HG03432 (cell line): ENCODE data around the gene NTNG2.

Source experiments
- ATAC-seq: cut with Tn5 transposase; IDR thresholded peaks from one replicate; pipeline ENCODE4 v1.9.1; 2021; ENCODE audit warnings: mild to moderate bottlenecking, moderate library complexity; ENCODE audit not compliant: unreplicated experiment

Gene NTNG2

DNA sequence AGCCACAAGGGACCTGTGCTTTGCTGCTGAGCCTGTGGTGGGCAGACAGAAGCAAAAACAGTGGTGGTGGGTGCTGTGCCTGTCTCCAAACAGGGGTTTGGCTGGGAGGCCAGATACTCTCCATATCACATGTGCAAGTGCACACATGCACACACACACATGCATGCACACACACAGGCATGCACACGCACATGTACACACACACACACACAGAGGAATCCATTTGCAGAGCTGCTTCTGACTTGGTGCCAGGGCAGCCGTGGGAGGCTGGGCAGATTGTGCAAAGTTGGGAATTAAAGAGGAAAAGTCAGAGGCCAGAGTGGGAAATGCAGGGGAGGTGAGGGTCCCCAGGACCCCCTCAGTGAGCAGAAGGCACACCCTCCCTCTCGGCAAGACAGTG lies 71.3 kb downstream of the NTNG2 start:
- no peak for ATAC-seq

GRCh38 chr9:132234535-132234934 lies 72.7 kb downstream of the NTNG2 start:
- no peak for ATAC-seq

- no peak for ATAC-seq
Measured at GRCh38 chr9:132235125-132235524, 73.3 kb downstream of the NTNG2 start.

DNA sequence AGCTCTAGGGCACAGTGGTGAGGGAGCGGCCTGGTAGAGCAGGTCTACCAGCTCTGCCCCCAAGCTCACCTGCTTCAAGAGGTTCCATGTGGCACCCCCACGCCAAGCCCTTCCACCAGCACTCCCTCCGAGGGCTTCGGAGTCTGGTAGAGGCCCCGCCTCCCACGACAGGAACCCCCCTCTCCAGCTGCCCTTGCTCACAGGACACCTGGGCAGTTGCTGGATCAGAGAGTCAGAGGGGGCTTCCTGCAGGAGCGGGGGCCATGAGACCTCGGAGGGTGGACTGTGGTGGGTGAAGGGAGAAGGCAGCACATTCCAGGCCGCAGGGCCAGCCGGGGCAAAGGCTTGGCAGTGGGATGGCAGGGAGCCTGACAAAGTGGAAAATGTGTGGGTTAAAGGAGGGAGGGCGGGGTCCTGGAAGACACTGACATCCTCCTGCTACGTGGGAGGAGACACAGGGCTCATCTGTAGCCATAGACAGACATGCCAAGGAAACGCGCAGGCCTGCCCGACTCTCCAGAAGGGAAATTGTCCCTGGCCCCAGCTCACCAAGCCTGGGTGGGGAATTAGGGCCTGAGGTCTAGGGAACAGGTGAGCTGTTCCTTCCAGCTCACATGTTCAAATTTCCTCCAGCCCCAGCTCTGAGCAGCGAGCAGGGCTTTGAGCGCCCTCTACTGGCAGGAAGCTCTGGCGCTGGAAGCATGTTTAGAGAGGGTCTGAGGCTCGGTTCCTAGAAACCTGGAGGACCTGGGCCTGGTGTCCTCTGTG lies 74.2 kb downstream of the NTNG2 start:
- no peak for ATAC-seq

GRCh38 chr9:132236662-132237311 lies 74.9 kb downstream of the NTNG2 start:
- no peak for ATAC-seq

DNA sequence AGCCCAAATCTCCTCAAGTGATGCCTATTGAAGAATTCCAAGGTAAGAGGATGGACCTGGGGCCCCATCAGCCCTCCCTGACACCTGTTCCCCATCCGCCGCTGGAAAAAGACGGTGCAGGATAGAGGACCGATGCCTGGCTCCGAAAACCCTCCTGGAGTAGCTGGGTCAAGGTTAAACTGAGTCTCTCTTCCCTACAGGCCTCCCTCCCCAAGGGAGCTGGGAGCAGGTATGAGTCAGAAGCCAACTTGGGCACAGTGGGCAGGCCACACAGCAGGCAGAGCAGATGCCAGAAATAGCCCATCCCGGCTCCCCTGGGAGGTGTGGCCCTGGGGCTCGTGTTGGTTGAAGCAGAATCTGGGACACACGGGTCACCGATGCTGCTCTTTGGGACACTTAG lies 75.6 kb downstream of the NTNG2 start:
- no peak for ATAC-seq

DNA sequence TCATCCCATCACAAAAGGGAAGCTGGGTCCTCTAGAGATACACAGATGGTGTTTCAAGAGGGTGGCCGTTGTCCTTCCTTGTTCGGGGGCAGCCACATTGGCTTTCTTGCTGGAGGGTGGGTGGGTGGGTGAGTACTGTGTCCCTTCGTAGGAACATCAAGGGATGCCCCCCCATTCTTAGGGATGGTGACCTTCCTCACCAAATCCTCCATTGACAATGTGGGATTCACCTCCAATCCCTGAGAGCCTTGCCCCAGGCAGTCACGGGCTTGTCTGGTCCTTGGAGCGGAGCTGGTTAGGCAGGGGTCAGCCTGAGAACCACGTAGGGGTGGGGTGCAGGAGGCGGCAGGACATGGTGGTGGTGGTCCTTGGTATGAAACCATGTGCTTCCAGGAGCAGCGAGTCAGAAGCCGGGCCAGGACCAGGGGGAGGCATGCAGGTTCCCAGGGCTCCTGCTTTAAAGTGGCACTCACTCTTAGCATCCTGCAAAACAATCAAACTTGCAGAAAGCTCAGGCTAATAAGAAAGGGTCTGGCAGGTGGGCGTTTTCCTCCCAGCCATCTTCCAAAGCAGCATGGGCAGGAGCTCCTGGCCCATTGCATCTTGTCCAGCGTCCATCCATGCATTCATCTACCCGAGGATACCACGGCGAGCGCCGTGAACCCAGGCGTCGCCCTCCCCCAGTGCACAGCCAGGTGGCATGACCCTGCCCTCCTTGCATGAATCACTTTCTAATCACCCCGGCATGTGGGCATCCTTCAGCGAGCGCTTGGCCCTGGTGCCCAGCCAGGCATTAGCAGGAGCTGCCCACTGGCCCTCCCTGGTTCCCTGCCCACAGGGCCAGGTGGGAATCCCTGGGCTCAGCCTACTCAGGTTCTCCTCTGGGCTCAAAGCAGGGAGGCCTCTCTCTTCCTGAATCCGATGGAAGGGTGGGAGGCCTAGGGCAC lies 76.4 kb downstream of the NTNG2 start:
- no peak for ATAC-seq

- no peak for ATAC-seq
Measured at GRCh38 chr9:132238992-132239391, 77.1 kb downstream of the NTNG2 start.

GRCh38 chr9:132239518-132239917 lies 77.7 kb downstream of the NTNG2 start:
- ATAC-seq: no peak

GRCh38 chr9:132239999-132240840 lies 78.4 kb downstream of the NTNG2 start:
- ATAC-seq: no peak

GRCh38 chr9:132240841-132241482 lies 79.1 kb downstream of the NTNG2 start:
- ATAC-seq: peak; percentile 79

GRCh38 chr9:132241483-132241839 lies 79.6 kb downstream of the NTNG2 start:
- peak; percentile 17 for ATAC-seq

GRCh38 chr9:132241840-132242620 lies 80.2 kb downstream of the NTNG2 start:
- peak; percentile 9 for ATAC-seq

DNA sequence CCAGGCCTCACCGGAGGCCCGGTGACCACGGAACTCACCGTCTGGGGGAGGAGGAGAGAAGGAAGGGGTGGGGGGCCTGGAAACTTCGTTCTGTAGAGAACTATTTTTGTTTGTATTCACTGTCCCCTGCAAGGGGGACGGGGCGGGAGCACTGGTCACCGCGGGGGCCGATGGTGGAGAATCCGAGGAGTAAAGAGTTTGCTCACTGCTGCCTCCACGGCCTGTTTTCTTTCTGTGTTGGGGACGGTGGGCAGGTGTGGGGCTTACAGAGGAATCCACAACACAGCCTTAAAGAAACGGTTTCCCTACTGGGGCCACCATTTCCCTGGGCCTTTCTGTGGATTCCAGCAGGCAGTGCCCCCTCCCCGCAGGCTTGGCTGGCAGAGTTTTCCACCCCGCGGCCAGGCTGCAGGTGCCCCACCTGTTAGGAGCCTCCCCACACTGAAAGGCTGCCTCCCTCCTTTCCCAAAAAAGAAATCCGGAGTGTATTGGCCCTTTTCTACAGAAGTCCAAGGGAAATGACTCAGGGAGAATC lies 80.8 kb downstream of the NTNG2 start:
- no peak for ATAC-seq

DNA sequence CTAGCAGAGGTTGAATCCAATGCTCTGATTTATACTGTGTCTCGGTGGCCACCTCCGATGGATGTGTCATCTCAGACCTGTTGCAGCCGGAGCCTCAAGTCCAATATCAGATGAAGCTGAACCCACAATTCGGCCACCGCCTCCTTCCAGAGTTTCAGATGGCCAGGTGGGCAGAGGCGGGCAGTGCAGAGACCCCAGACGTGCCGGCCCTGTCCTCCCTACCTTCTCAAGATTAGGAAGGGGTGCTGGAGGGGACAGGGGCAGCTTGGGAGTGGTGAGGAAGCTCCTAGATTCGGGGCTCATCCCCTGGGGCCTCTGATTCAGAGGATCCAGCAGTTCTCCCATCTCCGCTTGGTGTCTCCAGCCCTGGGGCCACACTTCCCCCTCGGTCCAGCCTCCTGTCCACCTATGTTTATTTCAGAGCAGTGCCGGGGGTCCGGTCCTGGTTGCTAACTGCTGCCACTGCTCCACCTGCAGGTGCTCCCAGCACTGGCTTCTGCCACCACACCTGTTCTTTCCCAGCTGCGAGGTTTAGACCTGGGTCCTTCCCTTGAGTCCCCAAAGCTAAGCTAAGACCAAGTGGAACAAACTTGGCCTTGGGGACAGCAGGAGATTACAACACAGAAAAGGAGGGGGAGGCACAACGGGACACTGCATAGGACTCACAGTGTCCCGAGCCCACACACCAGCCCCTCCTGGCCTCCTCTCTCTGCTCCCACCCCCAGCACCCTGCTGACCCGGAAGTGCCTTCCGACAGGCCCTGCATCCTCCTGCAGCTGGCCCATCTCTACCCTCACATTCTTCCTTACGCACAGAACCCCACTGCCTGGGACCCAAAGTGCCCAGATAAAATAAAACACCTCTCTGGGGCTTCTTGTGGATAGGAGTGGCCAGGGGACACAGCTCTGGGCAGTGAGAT lies 81.6 kb downstream of the NTNG2 start:
- no peak for ATAC-seq

- no peak for ATAC-seq
Measured at GRCh38 chr9:132244582-132245455, 83.0 kb downstream of the NTNG2 start.

GRCh38 chr9:132245465-132245864 lies 83.6 kb downstream of the NTNG2 start:
- no peak for ATAC-seq
